Fibroblast of pulmonary artery (primary cell): ENCODE results near the gene DMD.

Experiments
- DNase-seq: peaks from one replicate; pipeline ENCODE4 v3.0.0-alpha.2; 2010; ENCODE audit warnings: low read depth
- H3K4me3 ChIP-seq: replicated peaks from 2 replicates; pipeline ENCODE4 v1.5.1; 2011; ENCODE audit warnings: low read depth, mild to moderate bottlenecking, control low read depth, low read length, moderate library complexity
- TF ChIP-seq, protein P1 (sequence below): IDR thresholded peaks from 2 replicates; pipeline ENCODE4 v1.5.1; 2011; ENCODE audit warnings: mild to moderate bottlenecking, control low read depth, low read length, inconsistent platforms; ENCODE audit errors: missing control alignments

DMD gene

GRCh38 chrX:31280580-31280979 lies 1930.8 kb downstream of the DMD start:
- no peak for DNase-seq
- H3K4me3 ChIP-seq, result no peak overlapping the region
- TF ChIP-seq, protein P1, sequence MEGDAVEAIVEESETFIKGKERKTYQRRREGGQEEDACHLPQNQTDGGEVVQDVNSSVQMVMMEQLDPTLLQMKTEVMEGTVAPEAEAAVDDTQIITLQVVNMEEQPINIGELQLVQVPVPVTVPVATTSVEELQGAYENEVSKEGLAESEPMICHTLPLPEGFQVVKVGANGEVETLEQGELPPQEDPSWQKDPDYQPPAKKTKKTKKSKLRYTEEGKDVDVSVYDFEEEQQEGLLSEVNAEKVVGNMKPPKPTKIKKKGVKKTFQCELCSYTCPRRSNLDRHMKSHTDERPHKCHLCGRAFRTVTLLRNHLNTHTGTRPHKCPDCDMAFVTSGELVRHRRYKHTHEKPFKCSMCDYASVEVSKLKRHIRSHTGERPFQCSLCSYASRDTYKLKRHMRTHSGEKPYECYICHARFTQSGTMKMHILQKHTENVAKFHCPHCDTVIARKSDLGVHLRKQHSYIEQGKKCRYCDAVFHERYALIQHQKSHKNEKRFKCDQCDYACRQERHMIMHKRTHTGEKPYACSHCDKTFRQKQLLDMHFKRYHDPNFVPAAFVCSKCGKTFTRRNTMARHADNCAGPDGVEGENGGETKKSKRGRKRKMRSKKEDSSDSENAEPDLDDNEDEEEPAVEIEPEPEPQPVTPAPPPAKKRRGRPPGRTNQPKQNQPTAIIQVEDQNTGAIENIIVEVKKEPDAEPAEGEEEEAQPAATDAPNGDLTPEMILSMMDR, result no peak

DNA sequence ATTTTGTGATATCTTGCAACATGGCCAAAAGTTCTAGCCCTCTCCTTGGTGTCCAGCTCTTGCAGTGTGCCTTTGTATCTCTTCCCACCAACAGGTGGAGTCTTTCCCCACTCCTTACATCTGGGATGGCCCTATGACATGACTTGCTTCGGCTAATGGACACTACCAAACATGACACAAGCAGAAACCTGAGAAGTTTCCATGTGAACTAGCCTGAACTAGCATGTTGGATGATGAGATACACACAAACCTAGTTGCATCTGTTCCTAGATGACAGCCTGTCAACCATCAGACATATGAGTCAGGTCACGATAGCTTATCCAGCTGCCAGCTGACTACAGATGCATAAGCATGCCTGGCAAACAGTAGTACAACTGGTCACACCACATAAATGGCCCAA lies 1932.0 kb downstream of the DMD start:
- DNase-seq, result peak; percentile 45
- no peak overlapping the region for H3K4me3 ChIP-seq
- TF ChIP-seq, protein P1, result peak; percentile 44

- TF ChIP-seq, protein P1, result no peak
- DNase-seq, result no peak
- no peak overlapping the region for H3K4me3 ChIP-seq
Observed at GRCh38 chrX:31272472-31272775, 1938.9 kb downstream of the DMD start.

DNA sequence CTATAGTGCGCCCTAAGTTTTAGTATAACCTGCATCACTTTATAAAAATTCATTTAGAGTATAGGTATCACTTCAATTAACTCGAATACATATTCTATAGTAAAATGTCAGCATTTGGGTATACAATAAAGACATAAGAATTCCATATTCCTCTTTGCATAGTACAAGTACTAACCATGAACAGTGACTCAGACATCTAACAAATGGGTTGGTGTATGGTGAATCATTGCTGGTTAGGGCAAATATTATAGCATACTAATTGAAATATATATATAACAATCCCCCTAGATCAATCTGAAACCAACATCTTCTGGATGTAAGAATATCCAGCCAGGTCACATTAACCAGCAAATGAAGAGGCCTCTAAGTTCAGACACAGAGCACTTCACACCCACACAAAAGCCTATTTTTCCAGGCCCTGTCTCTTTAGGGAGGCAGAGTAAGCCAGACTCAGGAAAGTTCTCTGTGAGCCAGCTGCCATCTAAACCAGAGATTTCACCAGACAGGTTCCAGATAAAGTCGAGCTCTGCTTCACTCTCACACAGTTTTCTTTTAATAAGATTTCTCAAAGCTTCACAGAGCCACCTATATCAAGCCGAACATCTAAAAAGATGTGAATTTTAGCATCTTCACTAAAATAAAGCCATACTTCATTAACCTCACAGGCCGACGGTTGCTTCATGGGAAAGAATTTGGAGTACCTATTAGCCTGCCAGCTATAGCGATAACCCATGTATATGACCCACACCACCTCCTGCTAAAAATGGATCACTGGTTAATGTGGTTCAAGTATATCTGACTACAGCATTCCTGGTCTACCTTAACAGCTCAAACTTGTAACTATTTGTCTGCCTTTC lies 1939.5 kb downstream of the DMD start:
- no peak for DNase-seq
- TF ChIP-seq, protein P1, result no peak
- no peak overlapping the region for H3K4me3 ChIP-seq

DNA sequence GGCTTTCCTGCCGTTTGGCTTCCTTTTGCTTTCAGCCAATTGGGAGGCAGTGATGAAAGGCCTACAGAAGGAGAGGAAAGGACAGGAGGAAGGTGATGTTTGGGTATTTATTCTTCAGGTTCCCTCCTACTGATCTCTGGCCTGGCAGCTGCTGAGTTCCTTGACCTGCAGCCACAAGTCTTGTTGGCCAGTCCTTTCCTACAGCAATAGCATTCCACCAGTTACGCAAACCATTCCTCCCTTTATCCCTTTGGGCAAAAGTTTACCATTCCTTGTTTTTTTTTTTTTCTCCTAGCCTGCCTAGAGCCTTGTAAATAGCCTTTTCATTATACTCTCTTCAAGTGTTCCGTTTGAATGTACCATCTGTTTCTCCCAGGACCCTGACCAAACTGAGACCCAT lies 1941.4 kb downstream of the DMD start:
- no peak for DNase-seq
- TF ChIP-seq, protein P1, result no peak
- no peak overlapping the region for H3K4me3 ChIP-seq

- peak; percentile 10 for DNase-seq
- TF ChIP-seq, protein P1, result no peak
Observed at GRCh38 chrX:31268359-31268758, 1943.0 kb downstream of the DMD start.

More at GRCh38 chrX:31268359-31268758, 1943.0 kb downstream of the DMD start:
- H3K4me3 ChIP-seq, result no peak overlapping the region
